ENCODE data around the gene QPCTL. TPM values are rescaled to one million over a fixed set of nuclear protein-coding genes. Genes with fewer than 3 reads are reported as not detected.
A peak's percentile ranks its signal among the peaks of the same experiment; 100 is the strongest.

The QPCTL gene
- 19.7 and 37.9 TPM in 2 replicates for total RNA-seq (2014; rRNA removed; shearing (Covaris generic); ENCODE audit: low replicate concordance)

GRCh38 chr19:45692187-45693105 is at the start of gene QPCTL:
Gene QPCTL (plus strand): TSS chr19:45692666. CDS start chr19:45692704, 38 bp downstream.
- Histone ChIP-seq H3K27me3 (no peaks in the 10 kb centered on the region), H3K9me3 (no peaks in the 10 kb centered on the region), H3K36me3 (peaks cover 54% of the 10 kb centered on the region), H3K4me3 (peak within 1 kb of the TSS; percentile 84)
- peak; percentile 100 for DNase-seq

- Histone ChIP-seq H3K4me3 (no peak overlapping the region), H3K27me3 (no peaks in the 10 kb centered on the region), H3K9me3 (no peaks in the 10 kb centered on the region), H3K36me3 (peaks cover 2% of the 10 kb centered on the region)
- DNase-seq = peak; percentile 81
These were observed 49.2 kb upstream of the QPCTL start for GRCh38 chr19:45643024-45643926.

GRCh38 chr19:45643927-45644771 is 48.3 kb upstream of the QPCTL start:
- no peaks in the 10 kb centered on the region for H3K27me3 ChIP-seq
- H3K4me3 ChIP-seq = no peak overlapping the region
- DNase-seq = no peak
- no peaks in the 10 kb centered on the region for H3K9me3 ChIP-seq
- no peaks in the 10 kb centered on the region for H3K36me3 ChIP-seq

- Histone ChIP-seq H3K9me3 (no peaks in the 10 kb centered on the region), H3K4me3 (no peak overlapping the region), H3K27me3 (no peaks in the 10 kb centered on the region), H3K36me3 (no peaks in the 10 kb centered on the region)
- no peak for DNase-seq
These were observed 47.3 kb upstream of the QPCTL start for GRCh38 chr19:45645068-45645630.

GRCh38 chr19:45645631-45646344 is 46.7 kb upstream of the QPCTL start:
- H3K36me3 ChIP-seq = no peaks in the 10 kb centered on the region
- H3K9me3 ChIP-seq = no peaks in the 10 kb centered on the region
- peak; percentile 71 for DNase-seq
- H3K27me3 ChIP-seq = no peaks in the 10 kb centered on the region
- H3K4me3 ChIP-seq = peak overlapping the region; percentile 31

GRCh38 chr19:45646345-45646698 is 46.1 kb upstream of the QPCTL start:
- Histone ChIP-seq H3K27me3 (no peaks in the 10 kb centered on the region), H3K36me3 (no peaks in the 10 kb centered on the region), H3K9me3 (no peaks in the 10 kb centered on the region), H3K4me3 (no peak overlapping the region; the same call in 1 of the 2 replicates)
- DNase-seq = no peak

GRCh38 chr19:45650722-45651121 is 41.7 kb upstream of the QPCTL start:
- DNase-seq = no peak
- Histone ChIP-seq H3K9me3 (no peaks in the 10 kb centered on the region), H3K4me3 (no peak overlapping the region), H3K27me3 (no peaks in the 10 kb centered on the region), H3K36me3 (no peaks in the 10 kb centered on the region)

- no peak for DNase-seq
- H3K9me3 ChIP-seq = no peaks in the 10 kb centered on the region
These were observed 38.8 kb upstream of the QPCTL start for GRCh38 chr19:45653634-45654033.

GRCh38 chr19:45655073-45655472 is 37.4 kb upstream of the QPCTL start:
- no peaks in the 10 kb centered on the region for H3K27me3 ChIP-seq

More at GRCh38 chr19:45653634-45654033, 38.8 kb upstream of the QPCTL start:
- no peaks in the 10 kb centered on the region for H3K36me3 ChIP-seq
- no peaks in the 10 kb centered on the region for H3K27me3 ChIP-seq
- H3K4me3 ChIP-seq = no peak overlapping the region

GRCh38 chr19:45657520-45658167 is 34.8 kb upstream of the QPCTL start:
- no peak overlapping the region for H3K4me3 ChIP-seq
- H3K36me3 ChIP-seq = no peaks in the 10 kb centered on the region
- DNase-seq = no peak
- H3K27me3 ChIP-seq = no peaks in the 10 kb centered on the region
- no peaks in the 10 kb centered on the region for H3K9me3 ChIP-seq

More at GRCh38 chr19:45655073-45655472, 37.4 kb upstream of the QPCTL start:
- Histone ChIP-seq H3K36me3 (no peaks in the 10 kb centered on the region), H3K4me3 (no peak overlapping the region), H3K9me3 (no peaks in the 10 kb centered on the region)
- DNase-seq = no peak

GRCh38 chr19:45659096-45659729 is 33.3 kb upstream of the QPCTL start:
- DNase-seq = no peak
- Histone ChIP-seq H3K36me3 (no peaks in the 10 kb centered on the region), H3K9me3 (no peaks in the 10 kb centered on the region), H3K4me3 (no peak overlapping the region), H3K27me3 (no peaks in the 10 kb centered on the region)

GRCh38 chr19:45660636-45661035 is 31.8 kb upstream of the QPCTL start:
- Histone ChIP-seq H3K9me3 (no peaks in the 10 kb centered on the region), H3K27me3 (no peaks in the 10 kb centered on the region), H3K36me3 (no peaks in the 10 kb centered on the region), H3K4me3 (no peak overlapping the region)
- no peak for DNase-seq

- peaks cover 9% of the 10 kb centered on the region for H3K27me3 ChIP-seq
- H3K9me3 ChIP-seq = no peaks in the 10 kb centered on the region
- no peak overlapping the region for H3K4me3 ChIP-seq
- DNase-seq = no peak
- no peaks in the 10 kb centered on the region for H3K36me3 ChIP-seq
These were observed 28.7 kb upstream of the QPCTL start for GRCh38 chr19:45663800-45664199.

GRCh38 chr19:45664575-45664974 is 27.9 kb upstream of the QPCTL start:
- H3K36me3 ChIP-seq = no peaks in the 10 kb centered on the region
- no peak for DNase-seq
- no peaks in the 10 kb centered on the region for H3K9me3 ChIP-seq
- H3K27me3 ChIP-seq = peaks cover 17% of the 10 kb centered on the region
- no peak overlapping the region for H3K4me3 ChIP-seq

Measured in MG63 (cell line).